Smooth muscle cell of the brain vasculature (primary cell): ENCODE measurements around the gene GUCD1.
"Not testable (repeated sequence)": the region's sequence is repeated elsewhere in the genome, so short reads cannot be mapped to it uniquely, and the experiment has no call there.

Experiments
- DNase-seq: peaks from one replicate; pipeline ENCODE4 v3.0.0-alpha.2; 2012; ENCODE audit warnings: low read depth, low spot score

GUCD1 gene

DNA sequence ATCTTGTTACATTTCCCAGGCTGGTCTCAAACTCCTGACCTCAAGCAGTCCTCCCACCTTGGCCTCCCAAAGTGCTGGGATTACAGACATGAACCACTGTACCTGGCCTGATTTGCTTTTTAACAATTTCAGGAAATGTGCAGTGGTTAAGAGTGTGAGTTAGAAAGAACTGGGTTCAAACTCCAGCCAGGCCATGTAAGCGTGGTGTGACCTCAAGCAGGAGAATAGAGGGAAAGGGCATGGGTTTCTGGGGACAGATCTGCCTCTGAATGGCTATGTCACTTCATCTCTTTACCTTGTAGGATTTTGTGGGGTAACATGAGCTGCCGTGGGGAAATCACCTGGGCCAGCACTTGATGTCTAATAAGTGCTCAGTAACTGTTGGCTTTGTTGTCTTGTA is 10.1 kb upstream of the GUCD1 start:
- DNase-seq = no peak

DNA sequence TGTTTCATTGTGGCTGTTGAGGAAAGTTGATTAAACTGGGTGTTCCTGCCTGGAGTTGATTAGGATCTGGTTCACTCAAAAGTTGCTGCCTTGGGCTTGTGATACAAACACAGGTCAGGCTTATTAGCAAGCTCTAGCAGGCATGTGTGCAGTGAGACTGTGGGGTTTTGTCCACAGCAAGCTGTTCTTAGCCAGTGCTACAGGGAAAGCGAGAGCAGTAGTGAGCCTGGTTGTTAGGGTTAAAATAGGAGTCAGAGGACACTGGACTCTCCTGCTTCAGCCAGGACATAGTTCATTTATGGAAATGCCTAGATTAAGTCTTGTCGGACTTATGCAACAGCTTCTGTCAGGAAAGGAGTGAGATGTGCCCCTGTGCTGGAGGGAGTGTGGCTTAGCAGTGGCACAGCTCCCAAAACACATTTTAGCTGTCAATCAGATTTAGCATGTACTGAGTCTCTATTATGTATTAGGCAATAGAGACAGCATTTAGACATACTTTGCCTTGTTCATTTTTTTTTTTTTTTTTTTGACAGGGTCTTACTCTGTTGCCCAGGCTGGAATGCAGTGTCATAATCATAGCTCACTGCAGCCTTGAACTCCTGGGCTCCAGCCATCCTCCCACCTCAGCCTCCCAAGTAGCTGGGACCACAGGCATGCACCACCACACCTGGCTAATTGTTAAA is 9.6 kb upstream of the GUCD1 start:
- DNase-seq = no peak

- no peak for DNase-seq
Observed at GRCh38 chr22:24563246-24563645, 8.3 kb upstream of the GUCD1 start.

DNA sequence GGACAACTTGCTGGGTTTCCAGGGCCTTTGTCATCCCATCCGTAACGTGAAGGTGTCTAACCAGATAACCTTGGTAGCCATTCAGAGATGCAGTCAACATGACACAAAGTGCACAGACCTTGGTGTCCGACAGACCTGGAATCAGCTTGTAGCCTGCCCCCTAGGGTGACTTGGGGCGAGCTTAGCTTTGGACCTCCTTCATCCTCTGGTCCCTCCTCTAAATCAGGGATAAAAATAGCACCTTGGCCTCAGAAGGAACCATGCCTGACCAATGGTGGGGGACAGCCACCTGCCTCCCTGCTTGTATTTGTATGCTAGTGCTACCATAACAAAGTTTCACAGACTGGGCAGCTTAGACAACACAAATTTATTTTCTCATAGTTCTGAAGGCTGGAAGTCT is 4.5 kb upstream of the GUCD1 start:
- no peak for DNase-seq

- peak; percentile 99 for DNase-seq
Observed at GRCh38 chr22:24555165-24556039, 464 bp upstream of the GUCD1 start, which contains the start of gene SNRPD3. Gene SNRPD3 (plus strand): TSS chr22:24555999. CDS start chr22:24557675, 1,676 bp downstream.

- DNase-seq = no peak
Observed at GRCh38 chr22:24553597-24554312, 1.2 kb downstream of the GUCD1 start.

DNA sequence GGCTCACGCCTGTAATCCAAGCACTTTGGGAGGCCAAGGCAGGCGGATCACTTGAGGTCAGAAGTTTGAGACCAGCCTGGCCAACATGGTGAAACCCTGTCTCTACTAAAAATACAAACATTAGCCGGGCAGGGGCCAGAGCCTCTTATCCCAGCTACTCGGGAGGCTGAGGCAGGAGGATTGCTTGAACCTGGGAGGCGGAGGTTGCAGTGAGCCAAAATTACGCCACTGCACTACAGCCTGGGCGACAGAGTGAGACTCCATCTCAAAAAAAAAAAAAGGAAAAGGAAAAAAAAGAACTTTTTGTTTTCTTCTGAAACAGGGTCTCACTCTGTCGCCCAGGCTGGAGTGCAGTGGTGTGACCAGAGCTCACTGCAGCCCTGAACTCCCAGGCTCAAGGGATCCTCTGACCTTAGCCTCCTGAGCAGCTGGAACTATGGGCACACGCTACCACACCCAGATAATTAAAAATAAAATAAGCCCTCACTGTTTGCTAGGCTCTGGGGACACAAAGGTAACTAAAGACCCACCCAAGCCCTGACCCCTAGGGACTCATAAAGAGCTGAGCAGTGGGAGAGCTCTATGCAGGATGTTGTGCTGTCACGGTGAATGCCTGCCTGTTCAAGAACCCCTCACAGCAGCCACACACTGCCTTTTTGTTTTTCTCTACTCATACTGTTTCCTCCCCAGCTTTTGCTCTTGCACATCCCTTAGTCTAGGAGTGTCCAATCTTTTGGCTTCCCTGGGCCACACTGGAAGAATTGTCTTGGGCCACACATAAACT is 2.2 kb downstream of the GUCD1 start:
- not testable (repeated sequence) for DNase-seq

- DNase-seq = no peak
Observed at GRCh38 chr22:24550902-24551435, 4.0 kb downstream of the GUCD1 start.

DNA sequence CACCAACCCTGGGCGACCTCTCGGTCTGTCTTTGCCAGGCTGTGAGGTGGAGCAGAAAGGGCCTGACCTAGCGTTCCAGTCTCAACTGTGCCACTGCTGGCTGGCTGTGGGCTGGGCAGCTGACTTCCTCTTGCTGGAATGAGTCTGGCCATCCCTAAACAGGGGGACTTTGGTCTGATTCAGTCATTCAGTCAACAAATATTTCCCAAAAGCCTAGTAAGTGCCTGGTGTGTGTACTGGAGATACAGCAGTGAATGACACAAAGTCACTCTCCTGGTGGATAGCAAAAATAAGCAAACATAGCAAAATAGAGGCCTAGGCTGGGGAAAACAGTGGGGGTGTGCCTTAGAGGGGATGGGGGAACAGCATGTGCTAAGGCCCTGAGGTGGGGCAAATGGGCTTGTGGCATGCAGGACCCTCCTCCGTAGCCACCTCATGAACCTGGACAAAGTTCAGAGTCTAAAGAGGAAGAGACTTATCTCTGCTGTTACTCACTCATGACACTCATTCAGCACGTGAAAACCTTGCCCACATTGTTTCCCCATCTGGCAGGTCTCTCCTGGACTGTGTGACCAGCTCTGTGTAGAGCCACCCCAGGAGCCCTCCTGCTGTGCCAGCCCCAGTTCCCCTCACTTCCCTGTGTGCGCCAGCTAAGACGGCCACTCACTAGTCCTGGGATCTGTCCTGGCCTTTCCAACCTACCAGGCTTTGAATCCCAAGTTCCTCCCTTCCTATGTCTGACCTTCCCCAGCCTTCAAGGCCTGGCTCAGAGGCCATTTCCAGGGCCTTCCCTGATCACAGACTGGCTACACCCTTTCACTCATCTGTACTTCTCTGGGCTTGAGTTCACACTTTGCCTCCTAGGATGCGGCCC is 4.7 kb downstream of the GUCD1 start:
- DNase-seq = no peak

GRCh38 chr22:24548812-24549211 is 6.1 kb downstream of the GUCD1 start:
- DNase-seq = no peak

DNA sequence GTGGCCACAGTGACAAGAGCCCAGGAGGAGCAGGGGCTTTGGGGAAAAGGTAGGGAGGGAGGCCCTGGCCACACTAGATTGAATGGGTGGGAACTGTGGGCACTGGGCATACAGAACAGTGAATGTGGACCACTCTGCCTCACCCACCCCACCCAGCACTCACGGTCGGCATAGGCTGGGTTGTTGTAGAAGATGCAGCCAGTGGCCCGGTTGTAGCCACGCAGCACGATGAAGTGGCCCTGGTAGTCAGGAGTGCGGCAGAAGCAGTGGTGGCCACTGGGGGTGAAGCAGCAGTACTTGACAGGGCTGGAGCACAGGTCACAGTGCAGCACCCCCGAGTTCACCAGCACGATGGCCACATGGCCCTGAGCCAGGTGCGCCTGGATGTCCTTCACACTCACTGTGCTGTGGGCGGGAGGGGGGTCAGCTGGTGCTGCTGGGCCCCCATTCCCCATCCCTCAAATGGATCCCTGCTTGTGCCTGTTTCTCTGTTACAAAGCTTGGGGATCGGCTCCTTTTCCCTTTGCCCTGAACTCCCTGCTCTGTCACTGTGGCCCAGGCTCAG is 11.2 kb downstream of the GUCD1 start:
- no peak for DNase-seq

GRCh38 chr22:24543185-24543601 is 11.7 kb downstream of the GUCD1 start:
- no peak for DNase-seq

- DNase-seq = no peak
Observed at GRCh38 chr22:24542641-24543040, 12.3 kb downstream of the GUCD1 start.

DNA sequence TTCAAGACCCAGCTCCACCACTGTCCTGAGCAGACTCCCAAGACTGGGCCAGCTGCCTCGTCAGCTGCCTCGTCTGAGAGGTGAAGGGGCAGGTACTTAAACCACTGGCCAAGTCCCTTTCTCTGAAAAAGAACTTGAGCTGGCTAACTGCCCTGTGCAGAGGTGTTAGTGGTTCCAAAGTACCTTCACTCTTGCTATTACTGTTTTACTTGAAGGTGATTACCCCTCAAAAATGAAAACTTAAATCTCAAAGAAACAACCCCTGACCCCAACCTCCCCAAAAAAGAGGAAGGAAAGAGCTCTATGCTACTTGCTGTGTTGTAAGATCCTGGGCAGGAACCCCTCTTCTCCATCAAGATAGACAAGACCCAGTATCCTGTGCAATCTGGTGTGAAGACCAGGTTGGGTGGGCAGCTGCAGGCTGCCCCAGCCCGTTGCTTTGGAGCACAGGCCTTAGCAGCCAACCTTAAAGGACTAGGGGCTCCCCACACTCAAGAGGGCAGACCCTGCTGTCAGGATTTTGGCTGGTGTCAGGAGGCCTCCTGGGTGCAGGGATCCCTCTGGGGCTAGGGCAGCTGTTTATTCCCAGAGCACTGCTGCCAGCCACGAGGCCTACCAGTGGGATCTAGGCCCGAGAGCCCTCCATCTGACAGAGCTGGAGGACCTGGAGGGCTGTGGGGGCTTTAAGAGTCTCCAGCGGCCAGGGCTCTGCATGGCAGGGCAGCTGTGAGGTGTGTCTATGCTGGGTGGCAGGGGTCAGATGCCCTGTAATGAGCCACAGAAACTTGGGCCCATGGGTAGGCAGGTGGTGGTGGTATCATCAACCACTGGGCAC is 13.0 kb downstream of the GUCD1 start:
- DNase-seq = no peak

- DNase-seq = no peak
Observed at GRCh38 chr22:24540470-24540869, 14.5 kb downstream of the GUCD1 start.

GRCh38 chr22:24536089-24536488 is 18.8 kb downstream of the GUCD1 start:
- no peak for DNase-seq

GRCh38 chr22:24535348-24535747 is 19.6 kb downstream of the GUCD1 start:
- DNase-seq = no peak

DNA sequence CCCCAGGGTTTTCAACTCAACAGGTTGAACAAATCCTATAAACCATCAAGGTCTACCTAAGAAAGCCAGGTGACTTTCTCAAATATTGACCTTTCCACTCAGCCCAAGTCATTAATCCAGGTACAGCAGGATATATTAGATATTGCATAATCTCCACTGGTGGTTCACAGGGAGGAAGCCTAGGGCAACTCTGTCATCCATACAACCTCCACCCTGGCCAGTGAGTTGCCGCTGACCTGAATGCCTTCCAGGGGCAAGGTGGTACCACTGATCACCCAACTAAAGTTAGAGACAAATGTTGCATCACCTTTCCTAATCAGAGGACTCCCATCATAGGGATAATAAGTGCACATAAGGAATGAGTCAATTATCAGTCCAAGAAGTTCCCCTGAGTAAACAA is 22.9 kb downstream of the GUCD1 start:
- DNase-seq = no peak

- DNase-seq = not testable (repeated sequence)
Observed at GRCh38 chr22:24530968-24531367, 24.0 kb downstream of the GUCD1 start.
